Kidney epithelial cell (primary cell): ENCODE data around the gene TAPT1. TPM values are rescaled to one million over a fixed set of nuclear protein-coding genes. Genes with fewer than 3 reads are reported as not detected.

Source experiments
- DNase-seq: peaks from one replicate; pipeline ENCODE4 v3.0.0-alpha.2; 2010; ENCODE audit warnings: low read depth
- H3K27me3 ChIP-seq: 2 replicates; pipeline ENCODE4 v1.6.0; 2011; ENCODE audit warnings: low read length; ENCODE audit not compliant: control insufficient read depth, insufficient read depth
- H3K36me3 ChIP-seq: 2 replicates; pipeline ENCODE4 v1.5.1; 2011; ENCODE audit warnings: low read length; ENCODE audit not compliant: control insufficient read depth, insufficient read depth
- H3K4me3 ChIP-seq: 2 replicates; pipeline ENCODE4 v1.5.1; 2011; ENCODE audit warnings: low read depth, mild to moderate bottlenecking, control low read depth, low read length
- total RNA-seq: library from RNA; depleted of rRNA; stranded (reverse); fragments of >200 nt; gene quantifications from 2 replicates; pipeline ENCODE4 v1.2.3, GENCODE V29; 2015
- TF ChIP-seq, protein P1 (sequence below): IDR thresholded peaks from 2 replicates; pipeline ENCODE4 v1.5.1; 2011; ENCODE audit warnings: mild to moderate bottlenecking, moderate library complexity, low read length, control low read depth, inconsistent platforms; ENCODE audit not compliant: insufficient read depth, poor library complexity, severe bottlenecking

TAPT1 gene
- total RNA-seq, 1 donor from 2014 or later: 18.8 TPM

- no peaks in the 10 kb centered on the region for H3K27me3 ChIP-seq
- peak; percentile 49 for DNase-seq
- TF ChIP-seq, protein P1, sequence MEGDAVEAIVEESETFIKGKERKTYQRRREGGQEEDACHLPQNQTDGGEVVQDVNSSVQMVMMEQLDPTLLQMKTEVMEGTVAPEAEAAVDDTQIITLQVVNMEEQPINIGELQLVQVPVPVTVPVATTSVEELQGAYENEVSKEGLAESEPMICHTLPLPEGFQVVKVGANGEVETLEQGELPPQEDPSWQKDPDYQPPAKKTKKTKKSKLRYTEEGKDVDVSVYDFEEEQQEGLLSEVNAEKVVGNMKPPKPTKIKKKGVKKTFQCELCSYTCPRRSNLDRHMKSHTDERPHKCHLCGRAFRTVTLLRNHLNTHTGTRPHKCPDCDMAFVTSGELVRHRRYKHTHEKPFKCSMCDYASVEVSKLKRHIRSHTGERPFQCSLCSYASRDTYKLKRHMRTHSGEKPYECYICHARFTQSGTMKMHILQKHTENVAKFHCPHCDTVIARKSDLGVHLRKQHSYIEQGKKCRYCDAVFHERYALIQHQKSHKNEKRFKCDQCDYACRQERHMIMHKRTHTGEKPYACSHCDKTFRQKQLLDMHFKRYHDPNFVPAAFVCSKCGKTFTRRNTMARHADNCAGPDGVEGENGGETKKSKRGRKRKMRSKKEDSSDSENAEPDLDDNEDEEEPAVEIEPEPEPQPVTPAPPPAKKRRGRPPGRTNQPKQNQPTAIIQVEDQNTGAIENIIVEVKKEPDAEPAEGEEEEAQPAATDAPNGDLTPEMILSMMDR: no peak
- H3K36me3 ChIP-seq: no peaks in the 10 kb centered on the region
- no peak overlapping the region for H3K4me3 ChIP-seq
Measured at GRCh38 chr4:16253127-16253960, 27.1 kb upstream of the TAPT1 start.

GRCh38 chr4:16250661-16251365, 24.5 kb upstream of the TAPT1 start:
- TF ChIP-seq, protein P1: no peak
- Histone ChIP-seq H3K4me3 (no peak overlapping the region), H3K36me3 (no peaks in the 10 kb centered on the region), H3K27me3 (no peaks in the 10 kb centered on the region)
- peak; percentile 35 for DNase-seq

- DNase-seq: no peak
- Histone ChIP-seq H3K36me3 (no peaks in the 10 kb centered on the region), H3K4me3 (no peak overlapping the region), H3K27me3 (no peaks in the 10 kb centered on the region)
- TF ChIP-seq, protein P1: no peak
Measured at GRCh38 chr4:16248605-16249004, 22.3 kb upstream of the TAPT1 start.

DNA sequence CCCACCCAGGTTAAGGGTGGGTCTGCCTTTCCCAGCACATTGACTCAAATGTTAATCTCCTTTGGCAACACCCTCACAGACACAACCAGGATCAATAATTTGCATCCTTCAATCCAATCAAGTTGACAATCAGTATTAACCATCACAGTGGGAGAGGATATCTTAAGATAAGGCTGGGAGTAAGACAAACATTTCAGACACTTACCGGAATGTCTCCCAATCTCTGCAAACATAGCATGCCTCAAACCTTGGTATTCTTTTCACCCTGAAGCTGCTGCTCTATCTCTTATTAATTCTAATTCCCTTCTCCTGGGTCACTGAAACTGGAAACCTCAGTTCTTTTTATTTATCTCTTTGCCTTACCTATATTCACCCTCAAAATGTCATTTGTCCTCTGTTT, 19.0 kb upstream of the TAPT1 start:
- H3K36me3 ChIP-seq: no peaks in the 10 kb centered on the region
- DNase-seq: no peak
- TF ChIP-seq, protein P1: no peak
- H3K27me3 ChIP-seq: no peaks in the 10 kb centered on the region
- H3K4me3 ChIP-seq: no peak overlapping the region

GRCh38 chr4:16243285-16243684, 17.0 kb upstream of the TAPT1 start:
- TF ChIP-seq, protein P1: no peak
- H3K27me3 ChIP-seq: no peaks in the 10 kb centered on the region
- no peak for DNase-seq
- no peak overlapping the region for H3K4me3 ChIP-seq
- no peaks in the 10 kb centered on the region for H3K36me3 ChIP-seq

DNA sequence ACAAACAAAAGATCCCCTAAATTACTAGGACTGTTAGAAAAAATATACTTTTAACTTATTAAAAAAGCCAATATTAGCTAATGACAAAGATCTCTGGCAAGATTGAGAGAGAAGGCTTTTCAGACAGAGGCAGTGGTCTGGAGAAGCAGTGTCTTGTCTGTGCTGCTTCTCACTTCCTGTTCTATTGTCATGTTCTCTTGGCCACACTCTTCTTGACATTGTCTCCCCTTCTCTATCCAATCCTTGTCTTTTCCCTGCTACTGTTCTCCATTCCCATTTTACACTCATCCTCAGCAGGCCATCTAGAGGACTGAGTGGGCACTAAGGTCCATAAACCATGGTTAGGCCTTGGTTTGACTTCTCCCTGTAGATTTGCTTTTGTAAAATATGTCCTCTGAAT, 14.0 kb upstream of the TAPT1 start:
- DNase-seq: no peak
- Histone ChIP-seq H3K36me3 (no peaks in the 10 kb centered on the region), H3K4me3 (no peak overlapping the region), H3K27me3 (no peaks in the 10 kb centered on the region)
- TF ChIP-seq, protein P1: no peak
